HG03097 (cell line): ENCODE results near the gene NEURL3.
"Not testable (repeated sequence)": the region's sequence is repeated elsewhere in the genome, so short reads cannot be mapped to it uniquely, and the experiment has no call there.

ENCODE experiments used
- ATAC-seq: cut with Tn5 transposase; IDR thresholded peaks from one replicate; pipeline ENCODE4 v1.9.1; 2021; ENCODE audit not compliant: unreplicated experiment, low FRiP score

Gene NEURL3, protein sequence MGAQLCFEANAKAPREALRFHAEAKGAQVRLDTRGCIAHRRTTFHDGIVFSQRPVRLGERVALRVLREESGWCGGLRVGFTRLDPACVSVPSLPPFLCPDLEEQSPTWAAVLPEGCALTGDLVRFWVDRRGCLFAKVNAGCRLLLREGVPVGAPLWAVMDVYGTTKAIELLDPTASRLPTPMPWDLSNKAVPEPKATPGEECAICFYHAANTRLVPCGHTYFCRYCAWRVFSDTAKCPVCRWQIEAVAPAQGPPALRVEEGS

GRCh38 chr2:96505231-96505889 is at the start of gene NEURL3:
Gene NEURL3 (minus strand): TSS chr2:96505357. CDS start chr2:96505286, 71 bp downstream.
- ATAC-seq: no peak

DNA sequence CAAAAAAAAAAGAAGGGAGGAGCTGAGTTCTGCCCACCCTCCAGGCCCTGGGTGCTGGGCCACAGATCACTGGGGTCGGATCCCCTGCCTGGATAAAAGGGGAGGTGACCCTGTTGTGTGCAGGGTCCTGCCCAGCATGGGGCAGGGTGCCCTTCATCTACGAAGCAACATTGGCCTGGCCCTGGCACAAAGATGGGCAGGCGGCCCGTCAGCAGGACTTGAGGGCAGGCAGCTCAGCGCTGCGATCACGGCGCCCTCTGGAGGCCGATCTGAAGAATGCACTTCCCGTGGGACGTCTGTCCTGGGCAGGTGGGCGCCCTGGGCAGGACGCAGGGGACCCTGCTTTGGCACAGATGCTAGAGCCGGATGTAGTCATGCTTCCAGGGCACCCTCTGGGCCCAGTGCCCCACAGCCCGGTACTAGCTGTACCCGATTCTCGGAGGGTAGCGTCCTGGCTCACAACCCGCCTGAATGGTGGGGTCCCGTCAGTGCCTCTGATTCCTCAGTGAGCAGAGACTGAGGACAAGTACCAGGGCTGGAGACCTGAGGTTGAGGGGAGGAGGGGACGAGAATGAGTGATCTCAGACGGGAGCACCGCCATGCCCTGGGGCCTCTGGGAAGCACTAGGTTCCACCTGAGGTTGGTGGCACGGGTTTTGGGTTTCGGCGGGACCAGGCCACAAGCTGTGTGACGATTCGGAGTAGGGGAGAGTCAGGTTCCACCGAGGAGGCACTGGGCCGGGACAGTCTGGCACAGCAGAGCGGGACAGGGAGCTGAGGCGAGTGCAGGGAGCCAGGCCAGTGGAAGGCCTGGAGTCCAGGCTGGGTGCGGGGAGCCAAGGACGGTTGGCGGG is 49.4 kb upstream of the NEURL3 start:
- ATAC-seq: no peak

DNA sequence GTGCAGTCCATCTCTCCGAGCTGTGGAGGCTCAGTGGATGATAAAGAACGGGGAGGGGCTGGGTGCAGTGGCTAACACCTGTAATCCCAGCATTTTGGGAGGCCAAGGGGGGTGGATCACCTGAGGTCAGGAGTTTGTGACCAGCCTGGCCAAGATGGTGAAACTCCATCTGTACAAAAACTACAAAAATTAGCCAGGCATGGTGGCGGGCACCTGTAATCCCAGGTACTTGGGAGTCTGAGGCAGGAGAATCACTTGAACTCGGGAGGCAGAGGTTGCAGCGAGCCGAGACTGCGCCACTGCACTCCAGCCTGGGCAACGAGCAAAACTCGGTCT is 48.8 kb upstream of the NEURL3 start:
- not testable (repeated sequence) for ATAC-seq

DNA sequence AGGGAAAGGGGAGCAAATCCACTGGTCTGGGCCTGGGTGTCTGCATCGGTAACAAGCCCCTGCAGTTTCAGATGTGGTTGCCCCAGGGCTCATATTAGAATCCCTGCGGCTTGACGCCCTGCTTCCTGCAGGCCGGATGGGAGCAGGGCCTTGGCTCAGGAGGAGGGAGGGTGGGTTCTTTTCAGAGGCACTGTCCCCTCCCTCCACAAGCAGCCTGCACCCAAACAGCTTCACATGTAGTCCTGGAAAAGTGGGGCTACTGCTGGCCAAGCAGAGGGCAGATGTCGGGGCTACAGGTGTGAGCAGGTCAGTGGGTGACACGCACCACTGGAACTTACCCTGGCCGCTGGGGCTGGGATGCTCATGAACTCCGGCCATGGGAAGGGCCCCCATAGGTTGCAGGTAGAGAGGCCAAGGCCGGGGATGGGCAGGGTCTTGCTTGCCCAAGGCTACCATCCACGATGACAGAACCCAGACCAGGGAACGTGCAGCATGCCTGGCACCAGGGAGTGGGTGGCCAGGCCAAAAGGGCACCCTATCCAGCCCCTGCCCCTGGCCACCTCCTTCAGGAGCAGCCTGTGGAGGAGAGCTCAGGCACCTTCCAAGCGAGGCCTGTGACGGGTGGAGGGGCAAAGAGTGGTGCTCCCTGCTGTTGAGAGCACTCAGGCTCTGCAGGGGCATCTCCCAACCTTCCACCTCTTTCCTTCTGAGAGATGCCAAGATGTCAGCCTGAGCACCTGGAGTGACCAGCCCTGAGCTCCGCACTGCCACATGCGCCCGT is 48.2 kb upstream of the NEURL3 start:
- ATAC-seq: no peak

DNA sequence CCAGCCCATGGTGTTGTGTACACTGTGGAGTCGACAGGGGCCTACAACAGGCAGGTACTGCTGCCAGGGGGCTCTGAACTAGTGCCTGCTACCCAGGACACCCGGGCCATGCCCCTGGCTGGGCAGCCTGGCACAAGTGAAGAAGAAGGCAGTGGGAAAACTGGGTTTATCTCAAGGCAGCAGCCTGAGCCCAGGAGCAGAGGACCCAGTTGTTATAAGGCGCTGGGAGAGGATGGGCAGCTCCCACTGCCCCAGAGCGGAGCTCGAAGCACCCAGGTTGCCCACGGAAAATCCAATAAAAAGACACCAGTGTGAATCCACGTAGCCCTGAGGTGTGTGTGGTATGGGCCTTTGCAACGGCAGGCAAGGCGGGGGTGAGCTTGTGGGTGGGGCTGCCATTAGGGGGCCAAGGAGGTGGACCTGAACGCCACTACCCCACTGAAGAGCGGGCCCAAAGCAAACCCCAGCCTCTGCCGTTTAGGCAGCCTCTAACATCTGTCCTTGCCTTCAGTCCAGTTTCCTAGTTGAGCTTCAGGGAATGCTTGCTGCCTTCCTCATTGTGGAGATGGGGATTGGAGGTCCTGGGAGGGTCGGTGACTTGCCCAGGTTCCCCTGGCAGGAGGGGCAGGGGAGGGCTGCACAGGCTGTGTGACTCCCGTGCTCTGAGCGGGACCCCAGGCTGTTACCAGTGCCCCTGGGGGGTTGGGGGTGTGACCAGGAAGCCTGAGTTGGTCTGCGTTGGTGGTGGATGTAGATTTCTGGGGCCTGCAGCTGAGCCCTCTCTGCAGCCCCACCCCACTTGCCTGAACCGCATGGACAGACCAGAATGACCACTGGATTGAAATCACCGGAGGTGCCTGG is 47.4 kb upstream of the NEURL3 start:
- no peak for ATAC-seq

- no peak for ATAC-seq
These were observed 46.6 kb upstream of the NEURL3 start for GRCh38 chr2:96551605-96552314.

DNA sequence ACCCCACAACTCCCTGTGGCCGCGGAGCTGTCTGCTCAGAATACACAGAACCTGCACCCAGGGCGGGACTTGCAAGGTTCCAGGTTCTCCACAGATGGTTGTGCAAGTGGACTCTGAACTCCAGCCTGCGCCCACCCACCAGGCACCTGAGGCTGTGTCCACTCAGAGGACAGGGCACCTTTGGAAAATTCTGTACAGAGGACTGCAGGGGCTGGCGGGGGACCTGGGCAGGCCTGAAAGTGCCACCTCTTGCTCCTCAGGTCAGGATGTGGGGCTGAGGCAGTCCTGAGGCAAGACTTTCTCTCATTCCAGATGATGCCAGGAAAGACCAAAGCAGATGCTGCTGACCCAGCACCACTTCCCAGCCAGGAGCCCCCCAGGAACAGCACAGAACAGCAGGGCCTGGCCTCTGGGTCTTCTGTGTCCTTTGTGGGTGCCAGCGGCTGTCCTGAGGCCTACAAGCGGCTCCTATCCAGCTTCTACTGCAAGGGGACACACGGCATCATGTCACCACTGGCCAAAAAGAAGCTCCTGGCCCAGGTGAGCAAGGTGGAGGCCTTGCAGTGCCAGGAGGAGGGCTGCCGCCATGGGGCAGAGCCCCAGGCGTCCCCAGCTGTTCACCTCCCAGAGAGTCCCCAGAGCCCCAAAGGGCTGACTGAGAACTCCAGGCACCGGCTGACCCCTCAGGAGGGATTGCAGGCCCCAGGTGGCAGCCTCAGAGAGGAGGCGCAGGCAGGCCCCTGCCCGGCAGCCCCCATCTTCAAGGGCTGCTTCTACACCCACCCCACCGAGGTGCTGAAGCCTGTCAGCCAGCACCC is 45.8 kb upstream of the NEURL3 start:
- no peak for ATAC-seq

DNA sequence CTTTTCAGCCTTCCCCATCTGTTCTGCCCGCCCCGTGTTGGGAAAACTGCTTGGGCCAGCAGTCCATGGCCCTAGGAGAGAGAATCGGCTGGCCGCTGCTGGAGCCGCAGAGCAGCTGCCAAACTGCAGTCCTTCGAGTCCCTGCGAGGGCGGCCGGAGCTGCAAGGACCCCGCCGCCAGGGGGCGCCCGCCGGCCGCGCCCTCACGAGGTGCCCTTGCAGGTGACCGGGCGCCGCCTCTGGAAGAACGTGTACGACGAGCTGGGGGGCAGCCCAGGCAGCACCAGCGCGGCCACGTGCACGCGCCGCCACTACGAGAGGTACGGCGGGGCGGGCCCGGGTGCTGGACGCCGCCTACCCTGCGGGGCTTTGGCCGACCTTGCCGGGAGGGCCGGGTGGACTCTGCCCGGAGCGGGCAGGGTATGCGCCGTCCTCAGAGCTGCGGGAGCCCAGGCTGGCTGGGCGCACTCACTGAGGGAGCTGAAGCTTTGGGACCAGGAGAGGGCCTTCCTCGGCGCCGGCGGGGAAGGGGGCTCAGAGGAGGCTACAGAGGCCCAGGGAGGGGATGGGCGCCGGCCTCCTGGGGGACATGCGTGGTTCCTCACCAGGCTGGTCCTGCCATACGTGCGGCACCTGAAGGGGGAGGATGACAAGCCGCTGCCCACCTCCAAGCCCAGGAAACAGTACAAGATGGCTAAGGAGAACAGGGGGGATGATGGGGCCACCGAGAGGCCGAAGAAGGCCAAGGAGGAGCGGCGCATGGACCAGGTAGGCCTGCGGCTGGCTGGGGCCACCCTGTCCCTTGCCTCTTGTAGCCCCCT is 45.0 kb upstream of the NEURL3 start:
- ATAC-seq: no peak

DNA sequence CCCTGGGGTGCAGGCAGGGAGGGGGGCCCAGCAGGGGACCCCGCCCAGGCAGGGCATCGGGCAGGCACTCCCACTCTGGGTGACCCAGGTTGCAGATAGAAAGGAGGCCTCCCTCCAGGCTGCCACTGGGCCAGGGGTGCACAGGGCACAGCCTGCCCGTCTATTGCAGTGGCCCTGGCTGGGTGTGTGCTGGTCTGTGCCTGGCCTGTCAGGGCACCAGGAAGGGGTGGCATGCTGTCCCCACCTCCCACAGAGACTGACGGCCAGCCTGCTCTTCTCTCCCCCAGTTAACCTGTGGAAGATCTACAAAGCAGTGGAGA is 44.3 kb upstream of the NEURL3 start:
- no peak for ATAC-seq

GRCh38 chr2:96548558-96549465 is 43.7 kb upstream of the NEURL3 start:
- no peak for ATAC-seq

DNA sequence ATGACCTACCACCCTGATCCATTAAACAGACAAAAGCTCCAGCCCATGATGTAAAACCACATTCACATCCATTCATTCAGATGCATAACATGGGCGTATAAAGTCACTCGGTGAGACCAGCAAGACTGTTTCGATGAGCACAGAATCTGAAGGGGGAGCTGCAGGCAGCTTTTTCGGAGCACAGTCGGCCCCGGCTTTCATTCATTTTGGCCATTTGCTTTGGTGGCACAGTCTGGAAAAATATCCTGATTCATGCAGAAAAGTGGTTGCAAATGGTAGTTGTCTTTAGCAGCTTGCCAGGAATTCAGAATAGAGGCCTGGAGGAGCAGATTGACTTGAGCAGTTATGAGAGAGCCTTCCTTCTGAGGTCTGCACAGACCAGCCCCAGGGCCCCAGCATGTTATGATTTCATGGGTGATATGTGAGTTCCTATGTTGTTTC is 42.6 kb upstream of the NEURL3 start:
- ATAC-seq: no peak

DNA sequence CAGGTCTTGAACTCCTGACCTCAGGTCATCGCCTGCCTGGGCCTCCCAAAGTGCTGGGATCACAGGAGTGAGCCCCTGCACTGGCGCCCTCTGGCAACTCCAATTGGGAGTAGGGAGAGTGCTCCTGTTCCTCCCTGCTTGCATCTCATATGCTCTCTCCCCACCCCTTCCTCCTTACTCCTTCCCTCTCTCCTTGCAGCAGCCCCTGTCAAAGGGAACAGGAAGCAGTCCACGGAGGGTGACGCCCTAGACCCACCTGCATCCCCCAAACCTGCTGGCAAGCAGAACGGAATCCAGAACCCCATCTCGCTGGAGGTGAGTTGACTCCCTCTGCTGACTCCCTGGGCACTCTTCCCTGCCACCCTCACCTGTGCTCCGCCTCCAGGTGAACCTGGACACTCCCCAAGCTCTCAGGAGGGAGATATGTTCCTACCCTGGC is 42.1 kb upstream of the NEURL3 start:
- no peak for ATAC-seq

DNA sequence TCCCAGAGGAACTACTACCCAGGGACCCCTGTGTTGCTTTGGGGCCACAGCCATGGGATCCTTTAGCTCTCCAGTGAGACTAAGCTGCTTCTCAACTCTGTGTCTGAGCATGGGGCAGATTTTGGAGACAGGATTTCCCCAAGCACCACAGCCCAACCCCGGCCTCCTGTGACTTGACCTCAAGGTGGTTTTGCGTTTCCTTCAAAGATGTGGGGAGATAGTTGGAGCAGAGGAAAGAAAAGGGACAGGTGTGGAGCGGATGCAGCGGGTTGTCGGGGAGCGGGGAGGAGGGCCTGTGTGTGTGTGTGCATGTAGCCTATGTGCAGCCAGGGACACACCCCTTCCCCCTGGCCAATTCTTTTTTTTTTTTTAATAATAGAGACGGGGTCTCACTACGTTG is 41.6 kb upstream of the NEURL3 start:
- no peak for ATAC-seq

GRCh38 chr2:96546321-96546720 is 41.2 kb upstream of the NEURL3 start:
- ATAC-seq: no peak

DNA sequence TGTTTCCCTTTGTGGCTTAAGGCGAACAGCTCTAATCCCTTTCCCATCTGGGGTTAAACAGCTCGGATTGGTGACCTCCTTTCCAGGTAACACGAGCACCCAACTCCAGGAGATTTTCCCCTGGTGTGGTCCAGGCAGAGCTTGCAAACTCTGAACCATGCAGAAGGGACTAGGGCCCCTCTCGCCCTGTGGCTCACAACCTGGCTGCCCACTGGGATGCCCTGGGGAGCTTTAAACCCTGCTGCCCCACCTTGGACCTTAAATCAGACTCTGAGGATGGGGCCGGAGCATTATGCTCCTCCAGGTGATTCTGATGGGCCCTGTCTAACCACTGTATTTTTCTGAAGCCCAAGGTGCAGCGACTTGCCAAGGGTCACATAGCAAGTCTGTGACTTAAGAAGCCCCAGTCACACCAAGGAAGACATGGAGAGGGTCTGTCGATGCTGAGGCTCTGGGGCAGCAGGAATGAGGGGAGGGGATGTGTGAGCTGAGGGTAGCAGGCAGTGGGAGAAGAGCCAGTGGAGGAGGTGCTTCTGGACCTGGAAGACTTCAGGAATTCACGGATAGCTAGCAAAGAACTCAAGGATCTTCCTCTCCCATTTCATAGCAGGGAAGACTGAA is 37.3 kb upstream of the NEURL3 start:
- no peak for ATAC-seq
